ENCODE measurements around the gene SLC35F1.

DNA sequence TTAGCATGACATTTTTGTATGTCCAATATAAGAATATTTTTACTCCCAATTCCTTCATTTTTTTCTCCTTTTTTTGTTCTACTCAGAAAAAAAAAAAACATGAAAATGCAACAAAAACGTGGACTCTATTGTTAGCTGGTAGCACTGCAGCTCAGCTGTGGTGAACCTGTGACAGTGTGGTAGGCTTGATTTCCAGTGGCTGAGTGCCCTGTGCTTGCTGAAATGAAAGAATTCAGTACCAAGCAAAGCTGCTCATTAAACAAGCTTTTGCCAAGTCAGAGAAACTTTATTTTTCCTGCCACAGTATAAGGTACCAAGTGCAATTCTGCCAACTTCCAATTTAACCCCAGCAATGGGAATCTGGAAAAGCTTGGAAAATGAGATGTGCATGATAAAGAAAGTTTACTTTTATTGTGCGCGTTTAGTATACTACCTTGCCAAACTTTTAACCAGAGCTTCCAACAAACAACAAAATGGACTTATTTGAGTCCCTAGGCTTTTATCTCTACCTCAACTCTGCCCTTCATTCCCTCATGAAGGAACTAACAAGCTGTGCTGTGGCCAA lies 215.2 kb downstream of the SLC35F1 start:
- TF ChIP-seq, protein P1, sequence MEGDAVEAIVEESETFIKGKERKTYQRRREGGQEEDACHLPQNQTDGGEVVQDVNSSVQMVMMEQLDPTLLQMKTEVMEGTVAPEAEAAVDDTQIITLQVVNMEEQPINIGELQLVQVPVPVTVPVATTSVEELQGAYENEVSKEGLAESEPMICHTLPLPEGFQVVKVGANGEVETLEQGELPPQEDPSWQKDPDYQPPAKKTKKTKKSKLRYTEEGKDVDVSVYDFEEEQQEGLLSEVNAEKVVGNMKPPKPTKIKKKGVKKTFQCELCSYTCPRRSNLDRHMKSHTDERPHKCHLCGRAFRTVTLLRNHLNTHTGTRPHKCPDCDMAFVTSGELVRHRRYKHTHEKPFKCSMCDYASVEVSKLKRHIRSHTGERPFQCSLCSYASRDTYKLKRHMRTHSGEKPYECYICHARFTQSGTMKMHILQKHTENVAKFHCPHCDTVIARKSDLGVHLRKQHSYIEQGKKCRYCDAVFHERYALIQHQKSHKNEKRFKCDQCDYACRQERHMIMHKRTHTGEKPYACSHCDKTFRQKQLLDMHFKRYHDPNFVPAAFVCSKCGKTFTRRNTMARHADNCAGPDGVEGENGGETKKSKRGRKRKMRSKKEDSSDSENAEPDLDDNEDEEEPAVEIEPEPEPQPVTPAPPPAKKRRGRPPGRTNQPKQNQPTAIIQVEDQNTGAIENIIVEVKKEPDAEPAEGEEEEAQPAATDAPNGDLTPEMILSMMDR (conservative IDR thresholded peaks at IDR 0.05), result no peak
- TF ChIP-seq EZH2 (IDR thresholded peaks at IDR 0.05; ENCODE audit: low read depth), result no peak

Measured in PC-9 (cell line).